Adrenal gland (tissue), 12 donors: ENCODE data around the gene DNAJB8. TPM values are rescaled to one million over a fixed set of nuclear protein-coding genes. Genes with fewer than 3 reads are reported as not detected.

Experiments used
- DNase-seq, 7 donors: peaks; one replicate each; pipeline ENCODE4 v3.0.0-alpha.2; 2019 to 2020
- H3K27ac ChIP-seq, 5 donors: fragments of 200-600 bp; sonication (generic) in 4 of 5; 1 replicate in 3 of 5; 2 replicates in 2 of 5; pipeline versions ENCODE4 v1.5.1 to v1.8.0; 2016 to 2020; ENCODE audit warnings: mild to moderate bottlenecking in 1 of 5
- H3K27me3 ChIP-seq: fragments of 200-600 bp; 2 replicates; pipeline ENCODE4 v1.8.0; 2021
- H3K36me3 ChIP-seq, 2 donors: fragments of 200-600 bp; replicated peaks in 1 of 2; 1 replicate in 1 of 2; 2 replicates in 1 of 2; pipeline versions ENCODE4 v1.5.1 to v1.8.0; 2018 to 2022
- H3K4me1 ChIP-seq, 2 donors: fragments of 200-600 bp; replicated peaks in 1 of 2; 1 replicate in 1 of 2; 2 replicates in 1 of 2; pipeline versions ENCODE4 v1.5.1 to v1.8.0; 2018 to 2021
- H3K4me3 ChIP-seq, 4 donors: fragments of 200-600 bp; sonication (generic) in 3 of 4; one replicate each; pipeline ENCODE4 v1.5.1; 2016 to 2018
- H3K9me3 ChIP-seq, 3 donors: fragments of 200-600 bp; sonication (generic) in 1 of 3; replicated peaks in 1 of 3; 1 replicate in 2 of 3; 2 replicates in 1 of 3; pipeline versions ENCODE4 v1.5.1 to v1.8.0; 2016 to 2021
- CTCF ChIP-seq, 6 experiments: fragments of 450-650 bp in 4 of 6; fragments of 200-600 bp in 2 of 6; sonication (generic) in 1 of 6; IDR thresholded peaks; 1 replicate in 5 of 6; 2 replicates in 1 of 6; pipeline versions ENCODE4 v1.5.1 to v1.8.0; 2016 to 2021; ENCODE audit warnings: antibody characterized with exemption in 6 of 6, mild to moderate bottlenecking in 2 of 6, moderate library complexity in 1 of 6
- POLR2A ChIP-seq, 2 donors: fragments of 450-650 bp; IDR thresholded peaks; one replicate each; pipeline ENCODE4 v1.6.1; 2017; ENCODE audit warnings: antibody characterized with exemption in 2 of 2, mild to moderate bottlenecking in 2 of 2, moderate library complexity in 1 of 2
- WGBS, 4 donors: extraction: QIAGEN DNeasy Blood & Tissue Kit in 2 of 4; methylation state at CpG; one replicate each; pipeline versions ENCODE4 v1.1.5 to v1.1.7; 2013 to 2017; 5-methylcytosine and 5-hydroxymethylcytosine counted together
- intact Hi-C, 2 donors: fragments of 100-400 bp; cut with DNase I; formaldehyde crosslinking; loops; one replicate each; pipeline versions ENCODE4 v1.14.1 to v1.15.0; 2022 to 2023
- polyA plus RNA-seq, 3 donors: library from polyadenylated mRNA; stranded (reverse); fragments of 200-250 nt in 2 of 3; fragments of 350-450 nt in 1 of 3; fragmentation: Illumina TruSeq in 1 of 3; extraction: RNeasy Lipid Tissue Mini Kit (QIAGEN cat#74804) in 1 of 3; gene quantifications; one replicate each; pipeline ENCODE4 v1.2.3, GENCODE V29; 2013 to 2014
- total RNA-seq, 9 donors: library from RNA; depleted of rRNA in 4 of 9; stranded (reverse); fragments of >200 nt in 4 of 9; fragments of 120-200 nt in 1 of 9; fragmentation: NEBNext Ultra II Directional in 1 of 9; extraction: Animal tissue kit (Norgen Biotek cat#: 25700) in 1 of 9; gene quantifications; one replicate each; pipeline versions ENCODE4 v1.1.0 to v1.2.4, GENCODE V29; 2013 to 2023
- donor health status: healthy with polysubstance abuse.
- donor health status: Bipolar disorder and iron deficiency.
- donor health status: DM: yes; HTN: yes; CAD: no.
- donor health status: DM: no; HTN: no; CAD: no.
- donor health status: DM: no; HTN: no; CAD: no.
- donor health status: DM: yes; HTN: yes; CAD: no.

Gene DNAJB8
- total and polyA plus RNA-seq, 12 donors: not detected

GRCh38 chr3:128490915-128491690, 24.4 kb upstream of the DNAJB8 start:
- Histone ChIP-seq H3K4me1 (peaks cover 34 to 41% of the 10 kb centered on the region in 2 donors), H3K36me3 (no peaks in the 10 kb centered on the region), H3K27me3 (peaks cover 78% of the 10 kb centered on the region), H3K27ac (peak overlapping the region in 1 of 5 donors; percentile 83), H3K4me3 (peak overlapping the region in 1 of 4 donors; percentile 56), H3K9me3 (no peaks in the 10 kb centered on the region)
- intact Hi-C loops: loop anchor here (10.0 kb wide), 1 partner anchor 114 kb away; no protein-coding TSS in a partner anchor
- DNase-seq: peak in 3 of 7 donors; percentile 6 to 53 (median 18)
- 16 to 29% (median 22%) methylated on average over 12 to 23 of the region's 23 CpGs for WGBS, 4 donors
- TF ChIP-seq POLR2A (IDR thresholded peaks at IDR 0.05) (no peak), CTCF (IDR thresholded peaks at IDR 0.05) (no peak)

DNA sequence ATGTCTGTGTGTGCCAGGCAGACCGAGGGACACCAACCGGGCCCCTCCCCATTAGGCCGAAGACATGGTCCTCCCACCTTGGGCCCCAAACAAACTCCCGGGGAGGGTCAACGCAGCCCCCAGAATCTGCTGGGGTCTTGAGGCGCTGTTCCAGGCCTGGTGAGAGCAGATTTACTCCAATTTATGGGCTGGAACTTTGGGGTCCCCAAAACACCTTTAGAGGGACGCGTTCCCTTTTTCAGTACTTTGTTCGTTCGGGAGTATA, 23.9 kb upstream of the DNAJB8 start:
- no peaks in the 10 kb centered on the region for H3K9me3 ChIP-seq
- H3K4me3 ChIP-seq: peak overlapping the region in 1 of 4 donors; percentile 56
- peak overlapping the region in 2 of 5 donors; percentile 80 to 83 for H3K27ac ChIP-seq
- H3K36me3 ChIP-seq: no peaks in the 10 kb centered on the region
- 17 to 25% (median 20%) methylated on average over 9 to 10 of the region's 10 CpGs for WGBS, 4 donors
- peak in 1 of 7 donors; percentile 10 for DNase-seq
- peaks cover 34 to 41% of the 10 kb centered on the region in 2 donors for H3K4me1 ChIP-seq
- intact Hi-C loops: loop anchor here (10.0 kb wide), 1 partner anchor 114 kb away; no protein-coding TSS in a partner anchor
- peaks cover 82% of the 10 kb centered on the region for H3K27me3 ChIP-seq
- TF ChIP-seq POLR2A (IDR thresholded peaks at IDR 0.05) (no peak), CTCF (IDR thresholded peaks at IDR 0.05) (no peak)

DNA sequence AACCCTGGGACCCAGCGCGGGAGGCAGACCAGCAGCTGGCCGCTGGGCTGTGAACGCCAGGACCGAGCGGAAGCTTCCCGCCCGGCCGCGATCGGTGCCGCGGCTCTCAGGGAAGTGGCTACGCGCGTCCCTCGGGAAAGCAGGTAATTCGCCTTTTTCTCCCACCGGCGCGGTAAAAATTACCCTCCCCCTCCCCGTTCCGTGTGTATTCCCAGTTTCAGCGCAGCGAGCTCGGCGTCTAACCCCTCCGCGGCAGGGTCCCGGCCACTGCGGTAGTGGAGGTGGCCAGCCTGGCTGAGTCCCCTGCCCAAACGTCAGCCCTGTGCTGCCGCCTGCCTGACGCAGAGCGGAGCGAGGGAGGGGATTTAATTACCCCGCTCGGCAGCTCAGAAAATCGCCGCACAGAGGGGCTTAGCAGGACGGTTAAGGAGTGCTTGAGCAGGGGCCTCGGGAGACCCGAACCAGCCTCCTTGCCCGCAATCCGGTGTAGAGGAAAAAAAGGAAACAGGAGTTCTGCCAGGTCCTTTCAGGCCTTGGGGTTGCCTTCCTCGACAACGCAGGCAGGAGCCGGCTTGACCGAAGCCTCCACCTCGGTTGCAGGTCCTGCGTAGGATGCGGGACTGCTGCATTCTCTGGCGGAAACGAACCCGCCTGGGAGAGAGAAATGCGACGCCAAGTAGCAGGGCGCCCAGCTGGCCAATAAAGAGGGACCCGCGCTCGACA, 23.4 kb upstream of the DNAJB8 start:
- Histone ChIP-seq H3K4me1 (peaks cover 34 to 41% of the 10 kb centered on the region in 2 donors), H3K27me3 (peaks cover 85% of the 10 kb centered on the region), H3K9me3 (no peaks in the 10 kb centered on the region), H3K4me3 (peak overlapping the region in 2 of 4 donors; percentile 18 to 56), H3K36me3 (no peaks in the 10 kb centered on the region), H3K27ac (peak overlapping the region in 3 of 5 donors; percentile 26 to 83 (median 80))
- TF ChIP-seq POLR2A (IDR thresholded peaks at IDR 0.05) (no peak), CTCF (IDR thresholded peaks at IDR 0.05) (no peak)
- 3 to 5% (median 4%) methylated on average over 19 to 61 of the region's 61 CpGs for WGBS, 4 donors
- DNase-seq: peak in 1 of 7 donors; percentile 67
- intact Hi-C loops: loop anchor here (10.0 kb wide), 1 partner anchor 115 kb away; no protein-coding TSS in a partner anchor

- Histone ChIP-seq H3K36me3 (no peaks in the 10 kb centered on the region), H3K27me3 (peaks cover 87% of the 10 kb centered on the region), H3K27ac (peak overlapping the region in 3 of 5 donors; percentile 26 to 83 (median 80)), H3K9me3 (no peaks in the 10 kb centered on the region), H3K4me3 (peak overlapping the region in 2 of 4 donors; percentile 18 to 56), H3K4me1 (peaks cover 34 to 41% of the 10 kb centered on the region in 2 donors)
- intact Hi-C loops: no loop called here
- TF ChIP-seq POLR2A (IDR thresholded peaks at IDR 0.05) (no peak), CTCF (IDR thresholded peaks at IDR 0.05) (no peak)
- no peak for DNase-seq
- WGBS, 4 donors: 0 to 20% (median 2%) methylated on average over 1 to 26 of the region's 26 CpGs
Measured at GRCh38 chr3:128489674-128489926, 22.9 kb upstream of the DNAJB8 start.
